ENCODE data around the gene RAB30.

RAB30 gene

DNA sequence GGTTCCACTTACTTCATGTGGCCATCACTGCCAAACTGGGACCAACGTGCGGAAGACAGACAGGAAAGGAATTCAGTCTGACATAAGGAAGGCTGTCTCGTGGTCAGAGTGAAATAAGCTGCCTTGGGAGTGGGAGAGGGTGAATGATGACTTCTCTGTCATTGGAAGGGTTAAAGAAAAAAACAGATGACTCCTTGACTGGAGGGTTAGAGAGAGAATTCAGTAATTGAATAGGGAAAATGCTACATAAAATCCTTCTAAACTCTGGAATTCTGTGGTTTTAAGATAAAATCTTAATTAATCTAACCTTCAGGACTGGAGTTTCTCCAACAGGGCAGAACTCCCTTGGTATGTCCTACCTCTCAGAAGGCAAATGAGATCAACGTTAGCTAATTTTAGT is 33.8 kb downstream of the RAB30 start:
- no peak for DNase-seq (ENCODE audit: extremely low spot score)
- ChIA-PET POLR2A (no interaction called here), CTCF (interaction anchor here (1.0 to 6.2 kb wide), 2 partner anchors 8 to 13 kb away, joined by 3 to 38 read pairs; no protein-coding TSS in a partner anchor)
- TF ChIP-seq, protein P1, sequence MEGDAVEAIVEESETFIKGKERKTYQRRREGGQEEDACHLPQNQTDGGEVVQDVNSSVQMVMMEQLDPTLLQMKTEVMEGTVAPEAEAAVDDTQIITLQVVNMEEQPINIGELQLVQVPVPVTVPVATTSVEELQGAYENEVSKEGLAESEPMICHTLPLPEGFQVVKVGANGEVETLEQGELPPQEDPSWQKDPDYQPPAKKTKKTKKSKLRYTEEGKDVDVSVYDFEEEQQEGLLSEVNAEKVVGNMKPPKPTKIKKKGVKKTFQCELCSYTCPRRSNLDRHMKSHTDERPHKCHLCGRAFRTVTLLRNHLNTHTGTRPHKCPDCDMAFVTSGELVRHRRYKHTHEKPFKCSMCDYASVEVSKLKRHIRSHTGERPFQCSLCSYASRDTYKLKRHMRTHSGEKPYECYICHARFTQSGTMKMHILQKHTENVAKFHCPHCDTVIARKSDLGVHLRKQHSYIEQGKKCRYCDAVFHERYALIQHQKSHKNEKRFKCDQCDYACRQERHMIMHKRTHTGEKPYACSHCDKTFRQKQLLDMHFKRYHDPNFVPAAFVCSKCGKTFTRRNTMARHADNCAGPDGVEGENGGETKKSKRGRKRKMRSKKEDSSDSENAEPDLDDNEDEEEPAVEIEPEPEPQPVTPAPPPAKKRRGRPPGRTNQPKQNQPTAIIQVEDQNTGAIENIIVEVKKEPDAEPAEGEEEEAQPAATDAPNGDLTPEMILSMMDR (IDR thresholded peaks at IDR 0.05; ENCODE audit: control extremely low read depth, extremely low read depth, low read depth, missing control alignments): no peak

DNA sequence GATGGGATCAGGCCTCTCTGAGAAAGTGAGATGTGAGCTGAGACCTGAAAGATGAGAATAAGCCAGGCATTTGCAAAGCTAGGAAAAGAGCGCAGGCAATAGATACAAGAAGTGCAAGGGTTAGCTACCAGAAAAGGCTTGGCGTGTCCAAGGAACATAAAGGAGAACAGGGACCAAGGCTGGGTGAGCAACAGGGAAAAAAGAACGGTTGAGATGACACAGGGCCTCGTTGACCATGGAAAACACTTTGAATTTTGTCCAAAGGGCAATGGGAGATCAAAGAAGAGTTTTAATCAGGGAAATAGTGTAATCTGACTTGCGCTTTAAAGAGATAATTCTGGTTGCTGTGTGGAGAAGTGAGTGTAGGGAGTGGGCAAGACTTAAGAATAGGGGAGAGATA is 35.0 kb downstream of the RAB30 start:
- no peak for DNase-seq (ENCODE audit: extremely low spot score)
- TF ChIP-seq, protein P1 (IDR thresholded peaks at IDR 0.05; ENCODE audit: control extremely low read depth, extremely low read depth, low read depth, missing control alignments): no peak
- ChIA-PET CTCF (interaction anchor here (1.1 to 6.2 kb wide), 3 partner anchors 9 to 16 kb away, joined by 3 to 38 read pairs (median 7); no protein-coding TSS in a partner anchor), POLR2A (no interaction called here)

DNA sequence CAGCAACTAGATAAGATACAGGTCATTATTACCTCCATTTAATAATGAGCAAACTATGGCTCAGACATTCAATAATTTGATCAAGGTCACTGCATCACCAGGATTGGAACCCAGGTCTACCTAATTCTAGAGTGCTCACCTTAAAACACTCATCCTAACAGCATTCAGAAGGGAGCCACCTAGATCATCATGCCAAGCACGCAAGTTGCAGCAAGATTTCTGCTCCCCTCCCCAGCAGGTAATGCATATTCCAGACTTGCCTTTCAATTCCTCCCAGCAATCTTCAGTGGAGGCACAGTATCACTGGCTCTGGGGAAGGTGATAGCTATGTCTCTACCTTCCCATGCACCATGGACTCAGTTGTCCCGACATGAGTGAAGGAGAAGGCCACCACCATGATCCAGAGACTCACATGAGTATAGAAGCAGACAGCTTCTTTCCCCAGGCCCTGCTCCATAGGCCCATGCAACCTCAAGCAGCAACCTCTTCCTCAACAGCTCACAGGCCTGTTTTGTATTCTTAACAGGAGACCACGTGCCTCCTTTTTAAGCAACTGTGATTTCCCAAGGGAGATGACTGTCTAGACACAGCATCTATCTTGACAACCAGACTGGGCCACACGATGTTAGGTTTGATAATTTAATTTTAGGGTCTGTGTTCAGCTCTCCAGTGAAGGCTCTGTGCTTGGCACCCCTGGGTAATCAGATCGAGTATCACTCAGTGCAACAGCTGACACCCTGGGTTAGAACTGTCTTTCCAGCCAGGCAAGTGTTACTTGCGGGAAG is 36.4 kb downstream of the RAB30 start:
- no peak for DNase-seq (ENCODE audit: extremely low spot score)
- POLR2A ChIA-PET: interaction anchor here (0.6 kb wide), 1 partner anchor 28 kb away, joined by 4 read pairs; no protein-coding TSS in a partner anchor
- CTCF ChIA-PET: interaction anchor here (1.8 to 6.2 kb wide), 3 partner anchors 8 to 18 kb away, joined by 6 to 38 read pairs (median 7); no protein-coding TSS in a partner anchor
- TF ChIP-seq, protein P1 (IDR thresholded peaks at IDR 0.05; ENCODE audit: control extremely low read depth, extremely low read depth, low read depth, missing control alignments): no peak

DNA sequence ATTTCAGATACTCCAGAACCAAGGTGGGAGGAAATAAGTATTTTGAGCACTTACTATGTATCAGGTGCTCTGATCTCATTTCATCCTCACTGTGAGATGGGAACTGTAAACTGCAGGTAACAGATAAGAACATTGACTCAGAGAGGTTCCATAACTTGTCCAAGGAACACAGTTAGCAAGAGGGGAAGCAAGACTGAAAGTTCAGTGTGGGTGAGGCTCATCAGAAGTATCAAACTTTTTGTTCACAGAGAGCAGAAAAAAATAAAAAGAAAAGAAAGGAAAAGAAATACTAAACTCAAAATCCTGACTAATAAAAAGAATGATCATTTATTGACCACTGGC is 37.1 kb downstream of the RAB30 start:
- ChIA-PET CTCF (interaction anchor here (1.2 to 6.2 kb wide), 4 partner anchors 7 to 18 kb away, joined by 6 to 38 read pairs (median 6); no protein-coding TSS in a partner anchor), POLR2A (interaction anchor here (0.6 kb wide), 1 partner anchor 28 kb away, joined by 4 read pairs; no protein-coding TSS in a partner anchor)
- TF ChIP-seq, protein P1 (IDR thresholded peaks at IDR 0.05; ENCODE audit: control extremely low read depth, extremely low read depth, low read depth, missing control alignments): no peak
- no peak for DNase-seq (ENCODE audit: extremely low spot score)

DNA sequence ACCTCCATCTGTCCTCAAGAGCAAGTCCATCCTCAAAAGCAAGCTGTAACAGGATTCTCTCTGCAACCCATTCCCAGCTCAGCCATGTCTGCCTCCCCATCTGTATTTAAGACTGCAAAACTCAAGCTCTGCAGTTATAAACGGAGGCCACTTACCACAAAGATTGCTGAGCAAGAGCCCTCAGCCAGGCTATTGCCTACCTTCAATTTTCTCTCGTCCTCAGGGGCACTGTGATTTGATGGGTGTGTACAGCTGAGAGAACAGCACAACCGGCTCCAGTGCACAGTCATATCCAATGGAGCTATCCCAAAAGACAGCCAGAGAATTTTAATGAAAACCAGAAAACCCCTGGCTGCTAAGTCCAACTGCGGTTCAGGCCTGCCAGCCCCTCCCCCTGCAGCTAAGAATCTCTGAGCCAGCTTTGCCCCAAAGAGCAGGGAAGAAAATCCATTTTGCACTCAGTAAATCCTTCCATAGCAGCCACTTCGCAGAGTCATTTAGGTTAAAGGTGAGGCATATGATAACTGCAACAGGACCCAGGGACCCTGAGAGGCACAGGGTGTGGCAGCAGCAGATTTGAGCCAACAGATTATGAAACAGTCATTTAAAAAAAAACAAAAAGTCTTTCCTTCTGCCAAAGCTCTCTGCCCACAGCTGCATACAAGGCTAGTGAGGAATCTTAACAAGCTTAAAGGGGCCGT is 37.6 kb downstream of the RAB30 start:
- ChIA-PET CTCF (interaction anchor here (1.2 to 6.2 kb wide), 3 partner anchors 9 to 17 kb away, joined by 6 to 38 read pairs (median 6); no protein-coding TSS in a partner anchor), POLR2A (no interaction called here)
- TF ChIP-seq, protein P1 (IDR thresholded peaks at IDR 0.05; ENCODE audit: control extremely low read depth, extremely low read depth, low read depth, missing control alignments): no peak
- no peak for DNase-seq (ENCODE audit: extremely low spot score)

DNA sequence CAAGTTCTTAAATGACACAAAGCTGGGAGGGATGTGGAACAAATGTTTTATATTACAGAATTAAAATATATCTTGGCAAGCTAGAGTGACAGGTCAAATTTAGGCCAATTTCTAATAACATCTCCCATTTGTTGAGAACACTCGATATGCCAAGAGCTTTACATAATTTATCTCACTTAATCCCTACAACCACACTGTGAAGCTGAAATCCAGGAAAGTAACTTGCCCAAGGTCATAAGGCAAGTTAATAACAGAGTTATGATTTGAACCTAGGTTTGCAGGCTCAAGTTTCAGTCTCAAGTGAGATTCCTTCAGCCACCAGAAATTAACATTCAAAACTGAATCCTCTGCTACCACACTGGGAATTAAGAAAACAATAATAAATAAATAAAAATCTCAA is 38.3 kb downstream of the RAB30 start:
- CTCF ChIA-PET: interaction anchor here (0.9 to 6.2 kb wide), 4 partner anchors 8 to 29 kb away, joined by 3 to 38 read pairs (median 4); no protein-coding TSS in a partner anchor
- TF ChIP-seq, protein P1 (IDR thresholded peaks at IDR 0.05; ENCODE audit: control extremely low read depth, extremely low read depth, low read depth, missing control alignments): no peak
- no peak for DNase-seq (ENCODE audit: extremely low spot score)
- POLR2A ChIA-PET: no interaction called here

Data from GM10248 (cell line).